CMK (cell line): ENCODE data around the gene GPR160.
"Not testable (repeated sequence)": the region's sequence is repeated elsewhere in the genome, so short reads cannot be mapped to it uniquely, and the experiment has no call there.

Source experiments
- DNase-seq: peaks from one replicate; pipeline ENCODE4 v3.0.0-alpha.2; 2010; ENCODE audit warnings: low read depth

GPR160 gene

GRCh38 chr3:170111147-170111771 is 73.5 kb downstream of the GPR160 start:
- no peak for DNase-seq

- DNase-seq: not testable (repeated sequence)
Observed at GRCh38 chr3:170114165-170114564, 76.4 kb downstream of the GPR160 start.

DNA sequence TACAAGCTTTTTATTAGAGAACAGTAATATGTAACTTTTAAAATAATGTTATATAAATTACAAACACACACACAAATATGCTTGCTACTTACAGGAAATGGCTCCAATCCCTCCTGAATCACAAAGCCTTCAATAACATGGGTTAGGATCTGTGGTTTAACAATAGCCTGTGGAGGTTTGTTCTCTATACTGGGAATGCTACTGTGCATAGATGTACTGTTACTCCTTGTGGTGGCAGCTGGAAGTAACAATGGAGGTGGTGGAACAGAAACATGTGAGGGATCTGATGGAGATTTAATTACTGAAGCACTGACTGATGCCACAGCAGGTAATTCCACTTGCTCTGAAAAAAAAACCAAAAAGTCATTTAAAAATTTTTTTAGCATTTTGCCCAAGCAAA is 79.3 kb downstream of the GPR160 start:
- DNase-seq: no peak

DNA sequence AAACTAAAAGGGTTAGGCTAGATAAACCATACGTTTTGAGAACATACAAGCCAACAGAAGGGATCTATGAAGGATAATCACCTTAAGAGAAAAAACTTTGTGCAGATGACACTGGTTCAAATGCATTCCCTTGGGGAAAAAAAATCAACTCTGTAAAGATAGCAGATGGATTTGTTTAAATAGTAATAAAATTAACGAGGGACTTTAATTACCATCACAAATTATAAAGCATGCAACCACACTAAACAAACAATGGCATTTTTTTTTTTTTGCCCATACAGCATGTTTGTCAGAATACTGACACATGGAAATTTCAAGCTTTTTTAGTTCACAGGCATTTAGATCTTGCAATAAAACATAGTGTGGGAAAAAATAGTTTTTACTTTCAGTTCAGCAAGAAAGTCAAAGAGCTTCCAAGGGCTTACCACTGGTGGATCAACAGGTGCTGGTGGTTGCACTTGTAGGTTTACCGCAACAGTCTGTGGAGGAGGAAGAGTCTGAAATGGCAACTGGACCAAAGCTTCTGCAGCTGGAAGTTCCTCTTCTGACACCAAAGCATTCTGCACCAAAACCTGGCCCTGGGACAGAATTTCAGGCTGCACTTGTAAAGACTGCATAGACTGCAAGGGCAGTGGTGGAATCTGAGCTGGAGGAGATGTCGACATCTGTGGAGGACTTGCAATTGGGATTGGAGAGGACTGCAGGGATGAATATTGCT is 90.6 kb downstream of the GPR160 start:
- no peak for DNase-seq

- no peak for DNase-seq
Observed at GRCh38 chr3:170128977-170129431, 91.2 kb downstream of the GPR160 start.

DNA sequence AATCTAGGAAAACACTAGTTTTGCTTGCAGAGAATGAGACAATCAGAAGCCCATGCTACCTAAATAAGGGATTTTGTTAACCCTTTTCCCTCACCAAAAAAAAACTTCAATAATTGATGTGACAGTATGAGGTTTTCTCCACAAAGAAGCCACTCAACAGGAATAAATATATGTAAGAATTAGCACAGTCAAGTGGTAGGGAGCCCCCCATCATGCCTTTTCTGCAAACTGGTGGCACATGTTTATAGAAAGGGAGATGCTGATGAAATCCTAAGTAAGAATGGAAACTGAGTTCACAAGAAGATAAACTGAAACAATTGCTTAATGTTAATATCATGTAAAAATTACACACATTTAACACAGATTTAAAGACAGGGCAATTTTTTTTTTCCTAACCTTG is 92.7 kb downstream of the GPR160 start:
- DNase-seq: no peak

DNA sequence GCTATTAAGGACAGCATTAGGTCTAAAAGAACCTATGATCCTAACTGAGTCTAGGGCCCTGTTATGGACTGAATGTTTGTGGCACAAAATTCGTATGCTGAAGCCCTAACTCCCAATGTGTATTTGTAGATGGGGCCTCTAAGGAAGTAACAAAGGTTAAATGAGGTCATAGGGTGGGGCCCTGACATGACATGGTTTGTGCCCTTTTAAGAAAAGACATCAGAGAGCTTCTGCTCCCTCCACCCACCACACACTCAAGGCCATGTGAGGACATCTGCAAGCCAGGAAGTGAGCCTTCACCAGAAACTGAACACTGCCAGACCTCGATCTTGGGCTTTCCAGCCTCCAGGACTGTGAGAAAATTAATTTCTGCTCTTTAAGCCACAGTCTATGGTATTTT is 94.5 kb downstream of the GPR160 start:
- no peak for DNase-seq
